SK-N-SH (cell line): Measurements from ENCODE around the gene USP34.

Experiments used
- ELF1 ChIP-seq: IDR thresholded peaks from 2 replicates; pipeline ENCODE4 v1.4.0; 2012
- EP300 ChIP-seq, 2 experiments: IDR thresholded peaks; 2 replicates each; pipeline versions ENCODE4 v1.4.0 to v1.6.1; 2012; ENCODE audit warnings: borderline replicate concordance in 1 of 2, low read depth in 1 of 2, low read length in 1 of 2
- EZH2phosphoT487 ChIP-seq: fragments of 200-600 bp; sonication (generic); IDR thresholded peaks from 2 replicates; pipeline ENCODE4 v1.6.1; 2017; ENCODE audit warnings: low read depth, mixed run types, mild to moderate bottlenecking, antibody characterized with exemption, moderate library complexity, borderline replicate concordance
- GABPA ChIP-seq: IDR thresholded peaks from 2 replicates; pipeline ENCODE4 v1.4.0; 2012; ENCODE audit warnings: low read depth, mild to moderate bottlenecking
- JUND ChIP-seq: IDR thresholded peaks from 2 replicates; pipeline ENCODE4 v1.4.0; 2012
- NFIC ChIP-seq: IDR thresholded peaks from 2 replicates; pipeline ENCODE4 v1.4.0; 2012; ENCODE audit warnings: borderline replicate concordance
- POLR2AphosphoS5 ChIP-seq: IDR thresholded peaks from 2 replicates; pipeline ENCODE4 v1.6.1; 2012; ENCODE audit warnings: low read depth, low read length
- TCF12 ChIP-seq: IDR thresholded peaks from 2 replicates; pipeline ENCODE4 v1.4.0; 2012
- TF ChIP-seq, protein P1 (sequence below): fragments of 200-600 bp; sonication (generic); IDR thresholded peaks from 2 replicates; pipeline ENCODE4 v1.6.1; 2017; ENCODE audit warnings: antibody characterized with exemption, mild to moderate bottlenecking, moderate library complexity
- TF ChIP-seq, protein P2 (sequence below): fragments of 150-350 bp; IDR thresholded peaks from 2 replicates; pipeline ENCODE4 v1.6.1; 2016; ENCODE audit warnings: mild to moderate bottlenecking, low read depth, low read length

DNA sequence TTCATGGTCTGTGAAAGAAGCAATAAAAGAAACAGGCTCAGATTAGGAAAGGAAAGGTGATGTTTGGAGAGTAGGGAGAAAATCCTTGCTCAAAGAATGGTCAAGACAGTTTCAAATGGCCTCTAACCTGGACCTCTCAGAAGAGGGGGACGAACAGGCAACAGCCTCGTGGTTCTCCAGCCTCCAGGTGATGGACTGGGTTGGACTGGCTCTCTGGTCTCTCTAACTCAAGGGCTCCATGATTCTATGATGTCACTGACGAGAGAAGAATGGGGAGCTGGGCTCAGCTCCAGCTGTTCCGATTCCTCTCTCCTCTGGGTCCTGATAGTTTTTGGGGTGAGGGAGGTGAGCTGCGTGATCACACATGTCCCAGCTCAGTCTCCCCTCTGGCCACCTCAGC is 309.0 kb downstream of the USP34 start, which contains the start of gene C2orf74:
- TF ChIP-seq ELF1 = no peak
- TF ChIP-seq JUND = no peak
- TF ChIP-seq, protein P1, sequence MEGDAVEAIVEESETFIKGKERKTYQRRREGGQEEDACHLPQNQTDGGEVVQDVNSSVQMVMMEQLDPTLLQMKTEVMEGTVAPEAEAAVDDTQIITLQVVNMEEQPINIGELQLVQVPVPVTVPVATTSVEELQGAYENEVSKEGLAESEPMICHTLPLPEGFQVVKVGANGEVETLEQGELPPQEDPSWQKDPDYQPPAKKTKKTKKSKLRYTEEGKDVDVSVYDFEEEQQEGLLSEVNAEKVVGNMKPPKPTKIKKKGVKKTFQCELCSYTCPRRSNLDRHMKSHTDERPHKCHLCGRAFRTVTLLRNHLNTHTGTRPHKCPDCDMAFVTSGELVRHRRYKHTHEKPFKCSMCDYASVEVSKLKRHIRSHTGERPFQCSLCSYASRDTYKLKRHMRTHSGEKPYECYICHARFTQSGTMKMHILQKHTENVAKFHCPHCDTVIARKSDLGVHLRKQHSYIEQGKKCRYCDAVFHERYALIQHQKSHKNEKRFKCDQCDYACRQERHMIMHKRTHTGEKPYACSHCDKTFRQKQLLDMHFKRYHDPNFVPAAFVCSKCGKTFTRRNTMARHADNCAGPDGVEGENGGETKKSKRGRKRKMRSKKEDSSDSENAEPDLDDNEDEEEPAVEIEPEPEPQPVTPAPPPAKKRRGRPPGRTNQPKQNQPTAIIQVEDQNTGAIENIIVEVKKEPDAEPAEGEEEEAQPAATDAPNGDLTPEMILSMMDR = no peak
- no peak for TF ChIP-seq EP300 (IDR thresholded peaks at IDR 0.05; ENCODE audit: borderline replicate concordance in 1 of 2, low read depth in 1 of 2, low read length in 1 of 2)
- TF ChIP-seq, protein P2, sequence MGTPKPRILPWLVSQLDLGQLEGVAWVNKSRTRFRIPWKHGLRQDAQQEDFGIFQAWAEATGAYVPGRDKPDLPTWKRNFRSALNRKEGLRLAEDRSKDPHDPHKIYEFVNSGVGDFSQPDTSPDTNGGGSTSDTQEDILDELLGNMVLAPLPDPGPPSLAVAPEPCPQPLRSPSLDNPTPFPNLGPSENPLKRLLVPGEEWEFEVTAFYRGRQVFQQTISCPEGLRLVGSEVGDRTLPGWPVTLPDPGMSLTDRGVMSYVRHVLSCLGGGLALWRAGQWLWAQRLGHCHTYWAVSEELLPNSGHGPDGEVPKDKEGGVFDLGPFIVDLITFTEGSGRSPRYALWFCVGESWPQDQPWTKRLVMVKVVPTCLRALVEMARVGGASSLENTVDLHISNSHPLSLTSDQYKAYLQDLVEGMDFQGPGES = no peak
- no peak for TF ChIP-seq NFIC
- no peak for TF ChIP-seq POLR2AphosphoS5
- no peak for TF ChIP-seq EZH2phosphoT487
- no peak for TF ChIP-seq TCF12
- no peak for TF ChIP-seq GABPA
